Endothelial cell of umbilical vein (primary cell): Measurements from ENCODE around the gene SDSL. TPM values are rescaled to one million over a fixed set of nuclear protein-coding genes. Genes with fewer than 3 reads are reported as not detected.

Experiments used
- BruUV-seq: library from RNA; stranded (reverse); fragments of 400-500 nt; replicated peaks from 2 replicates; lab custom pipeline; 2021; lab: Mats Ljungman, UMichigan
- CTCF ChIA-PET: fragments of 300-600, 350-600 bp; sonication (Branson Sonifier 250); formaldehyde crosslinking; loops from one replicate; lab custom pipeline; 2021; ENCODE audit warnings: antibody characterized with exemption, inconsistent platforms; lab: Charles Lee
- POLR2A ChIA-PET: fragments of 300-600, 350-600 bp; sonication (Branson Sonifier 250); formaldehyde crosslinking; loops from one replicate; lab custom pipeline; 2021; ENCODE audit warnings: antibody characterized with exemption, inconsistent platforms; lab: Charles Lee
- DNase-seq: peaks from one replicate; pipeline ENCODE4 v3.0.0-alpha.2; 2011; ENCODE audit warnings: low read depth, low spot score
- FAIRE-seq: peaks from 2 replicates; lab custom pipeline; 2011; peaks lifted over from hg19 to GRCh38; lab: Jason Lieb, UNC
- H2AFZ ChIP-seq: 2 replicates; pipeline ENCODE4 v1.6.0; 2012; ENCODE audit warnings: low read depth, low read length, control low read depth, inconsistent platforms
- H3K27ac ChIP-seq: 2 replicates; pipeline ENCODE4 v1.5.1; 2011; ENCODE audit warnings: low read depth, mild to moderate bottlenecking, control low read depth, low read length, moderate library complexity; ENCODE audit not compliant: insufficient read depth
- H3K27me3 ChIP-seq, 2 experiments: 2 replicates each; pipeline versions ENCODE4 v1.6.0 to v1.6.1; 2011; ENCODE audit warnings: low read length in 2 of 2, mixed read lengths in 1 of 2; ENCODE audit not compliant: control insufficient read depth in 2 of 2, insufficient read depth in 2 of 2
- H3K36me3 ChIP-seq, 2 experiments: 2 replicates in 1 of 2; 3 replicates in 1 of 2; pipeline ENCODE4 v1.5.1; 2011; ENCODE audit warnings: low read length in 2 of 2, mild to moderate bottlenecking in 1 of 2, moderate library complexity in 1 of 2; ENCODE audit not compliant: control insufficient read depth in 2 of 2, insufficient read depth in 2 of 2; ENCODE audit errors: extremely low read depth in 1 of 2
- H3K4me1 ChIP-seq: 3 replicates; pipeline ENCODE4 v1.5.1; 2011; ENCODE audit warnings: mild to moderate bottlenecking, low read length; ENCODE audit not compliant: control insufficient read depth, insufficient read depth; ENCODE audit errors: extremely low read depth
- H3K4me2 ChIP-seq: 2 replicates; pipeline ENCODE4 v1.6.1; 2011; ENCODE audit warnings: low read length, control low read depth, mixed read lengths; ENCODE audit not compliant: insufficient read depth
- H3K4me3 ChIP-seq, 3 experiments: fragments of 200-600 bp in 1 of 3; sonication (generic), shearing (Covaris generic) in 1 of 3; replicated peaks in 1 of 3; 2 replicates each; pipeline ENCODE4 v1.5.1; 2011 to 2016; ENCODE audit warnings: control low read depth in 3 of 3, low read length in 3 of 3, mild to moderate bottlenecking in 2 of 3, inconsistent platforms in 1 of 3, low read depth in 1 of 3, moderate library complexity in 1 of 3; ENCODE audit not compliant: insufficient read depth in 1 of 3
- H3K79me2 ChIP-seq: 2 replicates; pipeline ENCODE4 v1.6.0; 2012; ENCODE audit warnings: low read length, inconsistent platforms; ENCODE audit not compliant: control insufficient read depth, insufficient read depth
- H3K9ac ChIP-seq: replicated peaks from 2 replicates; pipeline ENCODE3; 2011; ENCODE audit warnings: low read length, control low read depth; ENCODE audit not compliant: insufficient read depth; ENCODE audit errors: extremely low read depth
- H3K9me1 ChIP-seq: replicated peaks from 3 replicates; pipeline ENCODE4 v1.6.0; 2011; ENCODE audit warnings: mild to moderate bottlenecking, low read length; ENCODE audit not compliant: control insufficient read depth, insufficient read depth; ENCODE audit errors: extremely low read depth
- H3K9me3 ChIP-seq: replicated peaks from 2 replicates; pipeline ENCODE4 v1.5.1; 2012; ENCODE audit warnings: low read length, inconsistent platforms; ENCODE audit not compliant: control insufficient read depth, insufficient read depth
- H4K20me1 ChIP-seq: replicated peaks from 2 replicates; pipeline ENCODE3; 2011; ENCODE audit warnings: mild to moderate bottlenecking, low read length; ENCODE audit not compliant: control insufficient read depth, insufficient read depth; ENCODE audit errors: extremely low read depth
- EZH2 ChIP-seq: IDR thresholded peaks from 2 replicates; pipeline ENCODE4 v1.6.1; 2012; ENCODE audit warnings: borderline replicate concordance, low read depth, mild to moderate bottlenecking, moderate library complexity, low read length, inconsistent platforms; ENCODE audit not compliant: severe bottlenecking
- FOS ChIP-seq: IDR thresholded peaks from 2 replicates; pipeline ENCODE4 v1.6.1; 2011; ENCODE audit warnings: mild to moderate bottlenecking, low read length, moderate library complexity, borderline replicate concordance; ENCODE audit not compliant: insufficient read depth
- GATA2 ChIP-seq: IDR thresholded peaks from 2 replicates; pipeline ENCODE4 v1.7.0; 2011; ENCODE audit warnings: low read depth, mild to moderate bottlenecking, moderate library complexity, mixed read lengths, low read length; ENCODE audit not compliant: insufficient read length, insufficient read depth
- JUN ChIP-seq: IDR thresholded peaks from 2 replicates; pipeline ENCODE4 v1.6.1; 2011; ENCODE audit warnings: borderline replicate concordance, low read depth; ENCODE audit not compliant: insufficient read length, insufficient read depth
- MYC ChIP-seq: IDR thresholded peaks from one replicate; pipeline ENCODE4 v1.6.1; 2011; ENCODE audit warnings: mild to moderate bottlenecking, low read depth, low read length
- POLR2A ChIP-seq: IDR thresholded peaks from 2 replicates; pipeline ENCODE4 v1.6.1; 2012; ENCODE audit warnings: low read depth, mild to moderate bottlenecking, control low read depth, low read length
- POLR2AphosphoS5 ChIP-seq: IDR thresholded peaks from 2 replicates; pipeline ENCODE4 v1.6.1; 2012; ENCODE audit warnings: low read depth, mild to moderate bottlenecking, control low read depth, low read length, moderate library complexity; ENCODE audit not compliant: insufficient read depth
- dilution Hi-C: fragments of 300-500 bp; cut with MboI; formaldehyde crosslinking; loops from one replicate; pipeline ENCODE4 v1.15.0; 2019; ENCODE audit warnings: low sequenced_read_pairs; ENCODE audit not compliant: extremely low pct_ligation_motif_present
- intact Hi-C: fragments of 100-400 bp; cut with micrococcal nuclease; formaldehyde crosslinking; loops from one replicate; pipeline ENCODE4 v1.10.0; 2022
- polyA plus RNA-seq, 4 experiments: library from polyadenylated mRNA; depleted of rRNA in 3 of 4; stranded (reverse) in 3 of 4; unstranded in 1 of 4; fragments of >200 nt; gene quantifications; 2 replicates each; pipeline versions ENCODE4 v1.2.1 to v1.2.3, GENCODE V29; 2011 to 2012; ENCODE audit warnings: missing spikeins in 1 of 4
- total RNA-seq: library from RNA; stranded (reverse); gene quantifications from 2 replicates; pipeline ENCODE4 v1.2.3, GENCODE V29; 2021
- TF ChIP-seq, protein P1 (sequence below): IDR thresholded peaks from 2 replicates; pipeline ENCODE4 v1.6.1; 2011; ENCODE audit not compliant: insufficient read depth, insufficient read length
- TF ChIP-seq, protein P2 (sequence below), 2 donors: IDR thresholded peaks; 1 replicate in 1 of 2; 2 replicates in 1 of 2; pipeline ENCODE4 v1.5.1; 2011; ENCODE audit warnings: low read length in 2 of 2, mild to moderate bottlenecking in 2 of 2, moderate library complexity in 2 of 2, control low read depth in 1 of 2, inconsistent platforms in 1 of 2, low read depth in 1 of 2; ENCODE audit not compliant: insufficient read depth in 1 of 2; ENCODE audit errors: extremely low read depth in 1 of 2

The SDSL gene
- total and polyA plus RNA-seq, 2 donors (not counting 3 experiments of a cell fraction or from before 2014, with no cell fraction given), result 5.7 to 16.9 TPM

DNA sequence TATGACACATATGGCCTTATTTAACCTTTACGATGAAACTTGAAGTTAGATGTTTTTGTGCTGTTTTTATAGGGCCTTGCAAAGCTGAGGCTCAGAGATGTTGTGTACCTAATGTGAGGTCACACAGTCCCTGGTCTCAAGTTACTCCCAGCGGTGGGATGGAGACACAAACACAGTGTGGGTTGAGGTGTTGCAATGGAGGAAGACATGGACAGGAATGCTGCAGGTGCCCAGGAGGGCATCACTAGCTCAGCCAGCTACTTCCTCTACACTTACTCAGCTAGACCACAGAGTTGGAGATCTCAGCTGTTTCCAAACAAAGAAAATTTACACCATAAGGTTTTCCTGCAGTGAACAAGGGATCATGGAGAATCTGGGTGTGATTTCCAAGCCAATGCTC, 34.0 kb downstream of the SDSL start:
- BruUV-seq, result no TSS peak

More for the DNA sequence above, 34.0 kb downstream of the SDSL start:
- H4K20me1 ChIP-seq, result no peaks in the 10 kb centered on the region
- no peaks in the 10 kb centered on the region for H3K9me1 ChIP-seq
- ChIA-PET CTCF (interaction anchor here (0.7 to 2.0 kb wide), 3 partner anchors 11 to 456 kb away, joined by 3 to 9 read pairs (median 4); no protein-coding TSS in a partner anchor), POLR2A (no interaction called here)
- no peak for DNase-seq
- no peaks in the 10 kb centered on the region for H3K79me2 ChIP-seq
- no peaks in the 10 kb centered on the region for H3K4me1 ChIP-seq
- no peak overlapping the region for H2AFZ ChIP-seq
- TF ChIP-seq, protein P1, sequence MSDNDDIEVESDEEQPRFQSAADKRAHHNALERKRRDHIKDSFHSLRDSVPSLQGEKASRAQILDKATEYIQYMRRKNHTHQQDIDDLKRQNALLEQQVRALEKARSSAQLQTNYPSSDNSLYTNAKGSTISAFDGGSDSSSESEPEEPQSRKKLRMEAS, result no peak
- TF ChIP-seq EZH2, result no peak
- TF ChIP-seq GATA2, result no peak
- no peak for TF ChIP-seq MYC
- TF ChIP-seq, protein P2, sequence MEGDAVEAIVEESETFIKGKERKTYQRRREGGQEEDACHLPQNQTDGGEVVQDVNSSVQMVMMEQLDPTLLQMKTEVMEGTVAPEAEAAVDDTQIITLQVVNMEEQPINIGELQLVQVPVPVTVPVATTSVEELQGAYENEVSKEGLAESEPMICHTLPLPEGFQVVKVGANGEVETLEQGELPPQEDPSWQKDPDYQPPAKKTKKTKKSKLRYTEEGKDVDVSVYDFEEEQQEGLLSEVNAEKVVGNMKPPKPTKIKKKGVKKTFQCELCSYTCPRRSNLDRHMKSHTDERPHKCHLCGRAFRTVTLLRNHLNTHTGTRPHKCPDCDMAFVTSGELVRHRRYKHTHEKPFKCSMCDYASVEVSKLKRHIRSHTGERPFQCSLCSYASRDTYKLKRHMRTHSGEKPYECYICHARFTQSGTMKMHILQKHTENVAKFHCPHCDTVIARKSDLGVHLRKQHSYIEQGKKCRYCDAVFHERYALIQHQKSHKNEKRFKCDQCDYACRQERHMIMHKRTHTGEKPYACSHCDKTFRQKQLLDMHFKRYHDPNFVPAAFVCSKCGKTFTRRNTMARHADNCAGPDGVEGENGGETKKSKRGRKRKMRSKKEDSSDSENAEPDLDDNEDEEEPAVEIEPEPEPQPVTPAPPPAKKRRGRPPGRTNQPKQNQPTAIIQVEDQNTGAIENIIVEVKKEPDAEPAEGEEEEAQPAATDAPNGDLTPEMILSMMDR (IDR thresholded peaks at IDR 0.05; ENCODE audit: extremely low read depth in 1 of 2, insufficient read depth in 1 of 2, low read depth in 1 of 2, low read length in 2 of 2), result no peak
- no peak for TF ChIP-seq FOS
- no peak for TF ChIP-seq POLR2AphosphoS5
- no peak for TF ChIP-seq POLR2A
- TF ChIP-seq JUN, result no peak
- no peak overlapping the region for H3K27ac ChIP-seq
- no peaks in the 10 kb centered on the region for H3K36me3 ChIP-seq
- H3K9me3 ChIP-seq, result no peaks in the 10 kb centered on the region
- intact Hi-C loops (no loop called here), dilution Hi-C loops (no loop called here)
- no peak for FAIRE-seq
- H3K4me3 ChIP-seq, result no peak overlapping the region
- no peak overlapping the region for H3K9ac ChIP-seq
- H3K4me2 ChIP-seq, result no peak overlapping the region
- peaks cover 2 to 6% of the 10 kb centered on the region in 2 experiments for H3K27me3 ChIP-seq
